HEK293 (cell line): ENCODE results near the gene HERC4.

Experiments used
- CTCF ChIA-PET: fragments of 350-600 bp; formaldehyde crosslinking; extraction: SDS; loops from one replicate; lab custom pipeline; 2021; ENCODE audit warnings: antibody characterized with exemption; lab: Yijun Ruan, JAX
- POLR2A ChIA-PET: fragments of 300-600 bp; formaldehyde crosslinking; extraction: SDS; loops from one replicate; lab custom pipeline; 2020; ENCODE audit warnings: antibody characterized with exemption, inconsistent platforms; lab: Yijun Ruan, JAX
- H3K27ac ChIP-seq: fragments of 200-500 bp; sonication (Bioruptor generic); 2 replicates; pipeline ENCODE4 v1.5.1; 2014; ENCODE audit warnings: low read depth, low read length, control low read depth, inconsistent platforms; ENCODE audit errors: extremely low read depth
- H3K36me3 ChIP-seq, 2 experiments: fragments of 200-500 bp in 1 of 2; sonication (Bioruptor generic) in 1 of 2; 1 replicate in 1 of 2; 2 replicates in 1 of 2; pipeline ENCODE4 v1.5.1; 2014 to 2017; ENCODE audit warnings: inconsistent platforms in 2 of 2, low read length in 2 of 2; ENCODE audit not compliant: control insufficient read depth in 2 of 2, insufficient read depth in 1 of 2
- H3K4me1 ChIP-seq: fragments of 200-500 bp; sonication (Bioruptor generic); 2 replicates; pipeline ENCODE4 v1.5.1; 2014; ENCODE audit warnings: mild to moderate bottlenecking, low read length, inconsistent platforms; ENCODE audit not compliant: control insufficient read depth, insufficient read depth
- H3K4me3 ChIP-seq: 2 replicates; pipeline ENCODE4 v1.5.1; 2011; ENCODE audit warnings: low read depth, mild to moderate bottlenecking, control low read depth, low read length, moderate library complexity
- H3K9me3 ChIP-seq: fragments of 200-500 bp; sonication (Bioruptor generic); 2 replicates; pipeline ENCODE4 v1.5.1; 2014; ENCODE audit warnings: low read depth, low read length, inconsistent platforms; ENCODE audit not compliant: control insufficient read depth, insufficient read depth
- KLF8 ChIP-seq: fragments of 450-650 bp; formaldehyde crosslinking; IDR thresholded peaks from 2 replicates; pipeline ENCODE4 v1.5.1; 2016; ENCODE audit warnings: missing biosample characterization, missing genetic modification characterization
- RBAK ChIP-seq: fragments of 450-650 bp; formaldehyde crosslinking; IDR thresholded peaks from 2 replicates; pipeline ENCODE4 v1.5.1; 2016; ENCODE audit warnings: missing biosample characterization, missing genetic modification characterization
- SETDB1 ChIP-seq: IDR thresholded peaks from one replicate; pipeline ENCODE4 v1.6.1; 2017; ENCODE audit warnings: mild to moderate bottlenecking, low read length, moderate library complexity, mixed read lengths; ENCODE audit not compliant: insufficient read length
- WT1 ChIP-seq: fragments of 450-650 bp; formaldehyde crosslinking; IDR thresholded peaks from 2 replicates; pipeline ENCODE4 v1.5.1; 2016; ENCODE audit warnings: missing biosample characterization, missing genetic modification characterization
- ZBTB17 ChIP-seq: fragments of 450-650 bp; formaldehyde crosslinking; IDR thresholded peaks from 2 replicates; pipeline ENCODE4 v1.5.1; 2016; ENCODE audit warnings: missing biosample characterization, missing genetic modification characterization
- ZFP41 ChIP-seq: fragments of 450-650 bp; formaldehyde crosslinking; IDR thresholded peaks from 2 replicates; pipeline ENCODE4 v1.5.1; 2016; ENCODE audit warnings: missing biosample characterization, missing genetic modification characterization, borderline replicate concordance
- ZNF24 ChIP-seq: fragments of 450-650 bp; formaldehyde crosslinking; IDR thresholded peaks from 2 replicates; pipeline ENCODE4 v1.5.1; 2016; ENCODE audit warnings: missing biosample characterization, missing genetic modification characterization
- ZNF248 ChIP-seq: fragments of 450-650 bp; formaldehyde crosslinking; IDR thresholded peaks from 2 replicates; pipeline ENCODE4 v1.5.1; 2017; ENCODE audit warnings: missing biosample characterization, missing genetic modification characterization
- ZNF324 ChIP-seq: fragments of 450-650 bp; formaldehyde crosslinking; IDR thresholded peaks from 2 replicates; pipeline ENCODE4 v1.5.1; 2016; ENCODE audit warnings: missing biosample characterization, missing genetic modification characterization
- ZNF354C ChIP-seq: fragments of 450-650 bp; formaldehyde crosslinking; IDR thresholded peaks from 2 replicates; pipeline ENCODE4 v1.5.1; 2016; ENCODE audit warnings: missing biosample characterization, missing genetic modification characterization, low read depth, borderline replicate concordance
- ZNF513 ChIP-seq: fragments of 450-650 bp; IDR thresholded peaks from 2 replicates; pipeline ENCODE4 v1.5.1; 2018; ENCODE audit warnings: missing biosample characterization, missing genetic modification characterization
- ZNF701 ChIP-seq: fragments of 450-650 bp; formaldehyde crosslinking; IDR thresholded peaks from 2 replicates; pipeline ENCODE4 v1.5.1; 2016; ENCODE audit warnings: missing biosample characterization, missing genetic modification characterization
- ZNF776 ChIP-seq: fragments of 450-650 bp; formaldehyde crosslinking; IDR thresholded peaks from 2 replicates; pipeline ENCODE4 v1.5.0; 2017; ENCODE audit warnings: missing biosample characterization, missing genetic modification characterization, borderline replicate concordance
- TF ChIP-seq, protein P1 (sequence below): fragments of 450-650 bp; formaldehyde crosslinking; IDR thresholded peaks from 2 replicates; pipeline ENCODE4 v1.5.1; 2016; ENCODE audit warnings: missing biosample characterization, missing genetic modification characterization
- TF ChIP-seq, protein P2 (sequence below): fragments of 450-650 bp; IDR thresholded peaks from 2 replicates; pipeline ENCODE4 v1.5.1; 2018; ENCODE audit warnings: missing biosample characterization, mild to moderate bottlenecking, missing genetic modification characterization
- TF ChIP-seq, protein P3 (sequence below): fragments of 450-650 bp; formaldehyde crosslinking; conservative IDR thresholded peaks from 2 replicates; pipeline ENCODE4 v1.5.1; 2016; ENCODE audit warnings: low read depth, missing biosample characterization, missing genetic modification characterization
- TF ChIP-seq, protein P4 (sequence below): fragments of 450-650 bp; formaldehyde crosslinking; IDR thresholded peaks from 2 replicates; pipeline ENCODE4 v1.5.1; 2016; ENCODE audit warnings: missing biosample characterization, missing genetic modification characterization

Gene HERC4

GRCh38 chr10:67917679-67918078 lies 157.4 kb downstream of the HERC4 start:
- peaks cover 20 to 56% of the 10 kb centered on the region in 2 experiments for H3K36me3 ChIP-seq
- TF ChIP-seq SETDB1 (no peak), ZFP41 (no peak), RBAK (tag by site-specific recombination) (no peak), KLF8 (no peak), ZNF324 (tag by site-specific recombination) (no peak), ZBTB17 (tag by site-specific recombination) (no peak), ZNF24 (tag by site-specific recombination) (no peak), ZNF248 (tag by site-specific recombination) (no peak), ZNF513 (tag by site-specific recombination) (no peak), WT1 (tag by site-specific recombination) (no peak), ZNF701 (no peak), ZNF776 (tag by site-specific recombination) (no peak), ZNF354C (tag by site-specific recombination) (no peak)
- TF ChIP-seq, protein P1, sequence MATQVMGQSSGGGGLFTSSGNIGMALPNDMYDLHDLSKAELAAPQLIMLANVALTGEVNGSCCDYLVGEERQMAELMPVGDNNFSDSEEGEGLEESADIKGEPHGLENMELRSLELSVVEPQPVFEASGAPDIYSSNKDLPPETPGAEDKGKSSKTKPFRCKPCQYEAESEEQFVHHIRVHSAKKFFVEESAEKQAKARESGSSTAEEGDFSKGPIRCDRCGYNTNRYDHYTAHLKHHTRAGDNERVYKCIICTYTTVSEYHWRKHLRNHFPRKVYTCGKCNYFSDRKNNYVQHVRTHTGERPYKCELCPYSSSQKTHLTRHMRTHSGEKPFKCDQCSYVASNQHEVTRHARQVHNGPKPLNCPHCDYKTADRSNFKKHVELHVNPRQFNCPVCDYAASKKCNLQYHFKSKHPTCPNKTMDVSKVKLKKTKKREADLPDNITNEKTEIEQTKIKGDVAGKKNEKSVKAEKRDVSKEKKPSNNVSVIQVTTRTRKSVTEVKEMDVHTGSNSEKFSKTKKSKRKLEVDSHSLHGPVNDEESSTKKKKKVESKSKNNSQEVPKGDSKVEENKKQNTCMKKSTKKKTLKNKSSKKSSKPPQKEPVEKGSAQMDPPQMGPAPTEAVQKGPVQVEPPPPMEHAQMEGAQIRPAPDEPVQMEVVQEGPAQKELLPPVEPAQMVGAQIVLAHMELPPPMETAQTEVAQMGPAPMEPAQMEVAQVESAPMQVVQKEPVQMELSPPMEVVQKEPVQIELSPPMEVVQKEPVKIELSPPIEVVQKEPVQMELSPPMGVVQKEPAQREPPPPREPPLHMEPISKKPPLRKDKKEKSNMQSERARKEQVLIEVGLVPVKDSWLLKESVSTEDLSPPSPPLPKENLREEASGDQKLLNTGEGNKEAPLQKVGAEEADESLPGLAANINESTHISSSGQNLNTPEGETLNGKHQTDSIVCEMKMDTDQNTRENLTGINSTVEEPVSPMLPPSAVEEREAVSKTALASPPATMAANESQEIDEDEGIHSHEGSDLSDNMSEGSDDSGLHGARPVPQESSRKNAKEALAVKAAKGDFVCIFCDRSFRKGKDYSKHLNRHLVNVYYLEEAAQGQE (tag by site-specific recombination), result no peak
- TF ChIP-seq, protein P2, sequence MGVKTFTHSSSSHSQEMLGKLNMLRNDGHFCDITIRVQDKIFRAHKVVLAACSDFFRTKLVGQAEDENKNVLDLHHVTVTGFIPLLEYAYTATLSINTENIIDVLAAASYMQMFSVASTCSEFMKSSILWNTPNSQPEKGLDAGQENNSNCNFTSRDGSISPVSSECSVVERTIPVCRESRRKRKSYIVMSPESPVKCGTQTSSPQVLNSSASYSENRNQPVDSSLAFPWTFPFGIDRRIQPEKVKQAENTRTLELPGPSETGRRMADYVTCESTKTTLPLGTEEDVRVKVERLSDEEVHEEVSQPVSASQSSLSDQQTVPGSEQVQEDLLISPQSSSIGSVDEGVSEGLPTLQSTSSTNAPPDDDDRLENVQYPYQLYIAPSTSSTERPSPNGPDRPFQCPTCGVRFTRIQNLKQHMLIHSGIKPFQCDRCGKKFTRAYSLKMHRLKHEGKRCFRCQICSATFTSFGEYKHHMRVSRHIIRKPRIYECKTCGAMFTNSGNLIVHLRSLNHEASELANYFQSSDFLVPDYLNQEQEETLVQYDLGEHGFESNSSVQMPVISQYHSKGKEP, result no peak
- TF ChIP-seq, protein P3, sequence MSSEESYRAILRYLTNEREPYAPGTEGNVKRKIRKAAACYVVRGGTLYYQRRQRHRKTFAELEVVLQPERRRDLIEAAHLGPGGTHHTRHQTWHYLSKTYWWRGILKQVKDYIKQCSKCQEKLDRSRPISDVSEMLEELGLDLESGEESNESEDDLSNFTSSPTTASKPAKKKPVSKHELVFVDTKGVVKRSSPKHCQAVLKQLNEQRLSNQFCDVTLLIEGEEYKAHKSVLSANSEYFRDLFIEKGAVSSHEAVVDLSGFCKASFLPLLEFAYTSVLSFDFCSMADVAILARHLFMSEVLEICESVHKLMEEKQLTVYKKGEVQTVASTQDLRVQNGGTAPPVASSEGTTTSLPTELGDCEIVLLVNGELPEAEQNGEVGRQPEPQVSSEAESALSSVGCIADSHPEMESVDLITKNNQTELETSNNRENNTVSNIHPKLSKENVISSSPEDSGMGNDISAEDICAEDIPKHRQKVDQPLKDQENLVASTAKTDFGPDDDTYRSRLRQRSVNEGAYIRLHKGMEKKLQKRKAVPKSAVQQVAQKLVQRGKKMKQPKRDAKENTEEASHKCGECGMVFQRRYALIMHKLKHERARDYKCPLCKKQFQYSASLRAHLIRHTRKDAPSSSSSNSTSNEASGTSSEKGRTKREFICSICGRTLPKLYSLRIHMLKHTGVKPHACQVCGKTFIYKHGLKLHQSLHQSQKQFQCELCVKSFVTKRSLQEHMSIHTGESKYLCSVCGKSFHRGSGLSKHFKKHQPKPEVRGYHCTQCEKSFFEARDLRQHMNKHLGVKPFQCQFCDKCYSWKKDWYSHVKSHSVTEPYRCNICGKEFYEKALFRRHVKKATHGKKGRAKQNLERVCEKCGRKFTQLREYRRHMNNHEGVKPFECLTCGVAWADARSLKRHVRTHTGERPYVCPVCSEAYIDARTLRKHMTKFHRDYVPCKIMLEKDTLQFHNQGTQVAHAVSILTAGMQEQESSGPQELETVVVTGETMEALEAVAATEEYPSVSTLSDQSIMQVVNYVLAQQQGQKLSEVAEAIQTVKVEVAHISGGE (tag by site-specific recombination), result no peak
- TF ChIP-seq, protein P4, sequence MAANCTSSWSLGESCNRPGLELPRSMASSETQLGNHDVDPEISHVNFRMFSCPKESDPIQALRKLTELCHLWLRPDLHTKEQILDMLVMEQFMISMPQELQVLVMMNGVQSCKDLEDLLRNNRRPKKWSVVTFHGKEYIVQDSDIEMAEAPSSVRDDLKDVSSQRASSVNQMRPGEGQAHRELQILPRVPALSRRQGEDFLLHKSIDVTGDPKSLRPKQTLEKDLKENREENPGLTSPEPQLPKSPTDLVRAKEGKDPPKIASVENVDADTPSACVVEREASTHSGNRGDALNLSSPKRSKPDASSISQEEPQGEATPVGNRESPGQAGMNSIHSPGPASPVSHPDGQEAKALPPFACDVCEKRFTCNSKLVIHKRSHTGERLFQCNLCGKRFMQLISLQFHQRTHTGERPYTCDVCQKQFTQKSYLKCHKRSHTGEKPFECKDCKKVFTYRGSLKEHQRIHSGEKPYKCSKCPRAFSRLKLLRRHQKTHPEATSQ (tag by site-specific recombination), result no peak
- TF ChIP-seq, all 188 proteins: peak for 0
- H3K4me1 ChIP-seq, result no peaks in the 10 kb centered on the region
- no peaks in the 10 kb centered on the region for H3K9me3 ChIP-seq
- ChIA-PET POLR2A (no interaction called here), CTCF (interaction anchor here (0.5 to 1.0 kb wide), 3 partner anchors 18 to 240 kb away, joined by 3 to 5 read pairs (median 4); no protein-coding TSS in a partner anchor)
- no peak overlapping the region for H3K27ac ChIP-seq
- H3K4me3 ChIP-seq, result no peak overlapping the region
